Stimulated activated CD4-positive, alpha-beta T cell treated with anti-CD3 and anti-CD28 coated beads, Interleukin-15, amount 100 ng/mL, for 24 hours (primary cell): ENCODE data around the gene PPT1.
A peak's percentile ranks its signal among the peaks of the same experiment; 100 is the strongest.

Experiments
- DNase-seq: peaks from one replicate; pipeline ENCODE4 v3.0.0-alpha.2; 2020

PPT1 gene

GRCh38 chr1:40092241-40092640 is 4.8 kb downstream of the PPT1 start:
- DNase-seq = no peak

DNA sequence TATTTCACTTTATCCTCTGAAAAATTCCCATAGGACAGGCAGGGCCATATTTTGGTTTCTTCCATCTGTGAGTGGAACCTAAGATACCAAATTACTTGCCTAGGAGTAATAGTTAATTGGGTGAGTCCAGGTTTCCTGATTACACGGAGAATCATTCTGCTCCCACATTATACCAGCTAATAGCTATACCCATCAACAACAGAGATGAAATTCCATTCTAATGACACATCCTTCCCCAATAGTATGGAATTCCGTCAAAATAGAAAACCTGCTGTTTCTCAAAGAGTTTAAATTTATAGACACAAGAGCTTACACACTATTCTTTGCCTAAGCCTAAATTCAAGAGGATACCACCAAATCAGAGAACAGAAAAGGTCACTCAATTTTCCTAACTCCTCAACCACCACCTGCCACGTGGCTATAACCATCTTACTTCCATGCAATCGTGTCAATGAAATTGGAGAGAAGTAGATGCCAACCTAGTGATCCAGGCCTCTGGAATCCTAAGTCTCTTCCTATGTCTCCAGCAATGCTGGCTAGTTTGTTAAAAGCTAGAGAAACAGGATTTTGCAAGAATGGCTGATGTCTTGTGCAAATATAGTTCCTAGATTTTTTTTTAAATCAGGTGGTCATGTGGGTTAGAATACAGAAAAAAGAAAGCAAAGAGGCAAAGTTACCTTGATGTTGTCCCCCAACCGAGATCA is 6.2 kb downstream of the PPT1 start:
- DNase-seq = no peak

GRCh38 chr1:40084750-40085149 is 12.3 kb downstream of the PPT1 start:
- DNase-seq = peak; percentile 60

GRCh38 chr1:40081871-40082270 is 15.2 kb downstream of the PPT1 start:
- no peak for DNase-seq

GRCh38 chr1:40079774-40080400 is 17.2 kb downstream of the PPT1 start:
- DNase-seq = no peak

- peak; percentile 53 for DNase-seq
These were observed 18.3 kb downstream of the PPT1 start for GRCh38 chr1:40078512-40079333.

DNA sequence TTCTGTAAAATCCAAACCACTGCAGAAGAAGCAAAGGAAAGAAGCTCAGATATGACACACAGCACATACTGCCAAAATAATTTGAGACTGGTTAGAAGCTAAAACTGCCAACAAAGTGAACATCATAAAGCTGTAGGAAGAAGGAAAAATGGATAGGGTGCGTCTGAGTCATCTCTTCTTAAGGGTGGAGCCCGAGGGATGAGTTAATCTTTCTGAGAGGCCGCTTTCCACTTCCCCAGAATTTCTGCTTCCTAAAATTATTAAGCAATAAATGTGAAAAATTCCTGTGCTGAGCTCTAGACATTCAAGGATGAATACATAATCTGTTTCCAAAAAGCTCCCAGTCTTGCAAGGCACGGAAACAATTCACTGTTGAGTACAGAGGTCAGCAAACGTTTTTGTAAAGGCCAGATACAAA is 20.1 kb downstream of the PPT1 start:
- DNase-seq = no peak

DNA sequence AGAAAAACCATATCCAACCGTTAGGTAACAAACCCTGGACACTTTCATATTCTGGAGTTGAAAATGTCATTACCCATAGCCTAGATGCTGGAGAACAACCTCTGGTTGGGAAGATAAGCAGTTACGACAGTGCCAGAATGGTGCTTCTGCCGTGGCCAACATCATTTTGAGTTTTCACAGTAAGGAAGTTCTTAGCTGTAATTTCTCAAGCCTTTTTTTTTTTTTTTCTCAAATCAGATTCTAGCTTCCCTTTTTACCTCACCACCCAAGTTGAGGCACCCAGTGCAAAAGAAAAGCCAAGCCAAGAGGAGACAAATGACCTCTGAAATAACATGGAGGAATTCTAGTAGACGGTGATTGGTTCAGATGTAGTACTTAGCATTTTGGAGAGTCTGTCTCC is 21.8 kb downstream of the PPT1 start:
- DNase-seq = no peak

DNA sequence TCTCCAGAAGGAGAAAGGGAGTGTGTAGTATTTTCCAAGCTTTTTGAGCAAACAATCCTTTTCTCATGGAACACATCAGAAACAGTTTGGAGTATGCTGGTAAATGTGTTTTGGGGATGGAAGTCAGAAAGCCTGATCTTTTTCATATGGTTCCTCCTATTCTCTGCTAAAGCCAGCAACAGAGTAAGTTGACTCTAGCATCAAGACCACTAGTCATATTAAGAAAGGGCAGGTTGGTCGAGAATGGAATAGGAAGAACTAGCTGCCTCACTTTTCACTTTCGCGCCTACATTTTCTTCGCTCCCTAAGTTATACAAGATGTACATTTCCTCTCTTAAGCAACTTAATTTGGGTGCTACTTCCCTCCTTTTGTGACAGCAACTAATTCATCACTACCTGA is 24.0 kb downstream of the PPT1 start:
- no peak for DNase-seq

DNA sequence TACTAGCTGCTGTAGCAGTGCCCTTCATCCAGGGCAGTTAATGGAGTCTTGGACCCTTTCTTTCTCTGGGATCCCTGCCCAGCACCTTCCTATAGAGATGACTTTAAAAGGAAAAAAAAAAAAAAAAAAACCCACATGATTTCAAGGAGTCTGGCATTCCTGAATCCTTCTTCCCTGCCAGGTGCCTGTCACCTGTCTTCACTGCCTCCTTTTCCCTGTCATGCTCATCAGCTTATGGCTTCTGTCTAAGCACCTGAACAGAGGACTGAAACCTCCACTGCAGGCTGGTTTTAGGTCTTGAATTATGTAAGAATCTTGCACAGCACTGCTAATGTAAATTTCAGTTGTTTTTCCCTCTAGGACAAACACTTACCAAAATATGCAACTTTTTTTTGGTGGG is 24.9 kb downstream of the PPT1 start:
- no peak for DNase-seq

- DNase-seq = no peak
These were observed 29.2 kb downstream of the PPT1 start for GRCh38 chr1:40067851-40068250.

- no peak for DNase-seq
These were observed 30.0 kb downstream of the PPT1 start for GRCh38 chr1:40067023-40067422.

DNA sequence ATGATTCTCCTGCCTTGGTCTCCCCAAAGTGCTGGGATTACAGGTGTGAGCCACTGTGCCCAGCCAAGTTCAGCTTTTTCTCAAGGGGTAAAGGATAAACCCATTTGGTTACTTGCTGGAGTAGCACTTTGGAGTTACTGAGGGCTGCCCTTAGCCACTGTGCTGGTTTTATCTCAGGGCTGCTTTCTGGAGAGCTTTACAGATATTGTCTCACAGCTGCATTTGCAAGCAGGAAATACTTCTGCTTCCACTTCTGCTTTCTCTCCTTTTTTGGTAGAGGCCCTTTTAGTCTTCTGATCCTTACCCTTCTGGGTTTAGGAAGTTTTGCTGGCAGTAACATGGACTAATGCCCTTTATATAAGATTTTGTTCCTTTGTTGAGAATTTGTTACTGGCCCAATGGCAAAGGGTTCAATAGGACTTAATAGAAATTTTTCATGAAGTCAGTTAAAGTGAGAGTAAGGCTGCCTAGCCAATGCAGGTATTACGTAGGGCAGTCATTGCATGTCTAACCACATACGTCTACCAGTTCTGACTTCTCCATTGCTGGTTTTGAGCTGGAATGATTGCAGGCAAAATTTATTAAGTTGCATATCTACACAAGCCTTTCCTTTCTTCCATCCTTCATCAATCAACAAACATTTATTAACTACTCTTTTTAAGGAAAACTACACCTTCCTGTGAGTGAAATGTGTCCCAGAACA is 32.1 kb downstream of the PPT1 start:
- no peak for DNase-seq

DNA sequence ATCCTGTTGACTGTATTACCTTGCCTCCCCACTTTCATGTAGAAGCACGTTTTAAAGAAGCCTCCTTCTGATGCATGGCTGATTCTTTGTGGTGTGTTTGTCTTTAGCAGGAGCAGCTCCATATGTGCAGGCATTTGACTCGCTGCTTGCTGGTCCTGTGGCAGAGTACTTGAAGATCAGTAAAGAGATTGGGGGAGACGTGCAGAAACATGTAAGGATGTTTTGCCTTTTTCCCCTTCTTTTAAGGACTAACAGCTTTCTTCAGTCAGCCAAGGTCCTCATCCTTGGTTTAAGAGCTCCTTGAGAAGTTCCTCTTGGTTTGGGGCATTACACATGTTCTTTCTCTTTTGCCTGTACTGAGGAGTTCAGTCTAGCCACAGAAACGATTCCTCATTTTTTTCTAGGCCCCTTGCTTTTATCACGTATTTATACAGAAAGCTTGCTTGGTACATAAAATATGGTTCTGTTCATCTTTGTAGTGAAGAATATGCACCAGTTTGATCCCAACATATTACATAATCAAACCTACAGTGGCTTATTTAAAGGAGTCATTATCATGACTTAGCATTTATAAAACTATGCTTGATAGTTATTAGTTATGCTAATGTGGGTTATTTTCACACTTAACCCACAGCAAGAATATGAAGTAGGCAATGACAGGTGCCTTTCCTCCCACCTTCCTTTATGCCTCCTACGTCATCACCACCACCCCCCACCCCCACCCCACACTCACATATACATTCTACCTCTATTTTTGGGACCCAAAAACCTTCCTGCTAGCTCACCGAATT is 36.9 kb downstream of the PPT1 start:
- no peak for DNase-seq

DNA sequence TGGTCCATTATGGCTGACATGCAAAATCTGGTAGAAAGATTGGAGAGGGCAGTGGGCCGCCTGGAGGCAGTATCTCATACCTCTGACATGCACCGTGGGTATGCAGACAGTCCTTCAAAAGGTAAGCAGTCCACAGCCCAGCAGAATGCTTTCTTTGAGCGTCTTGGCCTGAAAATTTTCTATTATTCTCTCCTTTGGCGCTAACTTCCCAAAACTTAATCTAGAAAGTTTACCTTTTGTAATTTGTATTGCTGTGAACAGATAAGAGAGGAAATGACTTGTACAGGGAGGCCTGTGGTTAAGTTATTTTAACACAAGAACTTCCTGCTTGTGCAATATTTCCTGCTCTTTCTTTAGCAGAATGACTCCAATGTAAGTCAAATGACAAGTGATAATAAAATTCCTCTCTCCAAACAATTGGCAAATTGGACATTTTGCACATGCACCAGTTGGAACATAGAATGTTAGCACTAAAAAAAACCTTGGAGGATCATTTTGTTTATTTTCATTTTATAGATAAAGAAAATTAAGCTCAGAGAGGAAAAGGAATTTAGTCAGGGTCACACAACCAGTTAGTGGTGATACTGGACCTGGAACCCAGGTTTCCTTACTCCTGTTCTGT is 37.6 kb downstream of the PPT1 start:
- DNase-seq = peak; percentile 28

DNA sequence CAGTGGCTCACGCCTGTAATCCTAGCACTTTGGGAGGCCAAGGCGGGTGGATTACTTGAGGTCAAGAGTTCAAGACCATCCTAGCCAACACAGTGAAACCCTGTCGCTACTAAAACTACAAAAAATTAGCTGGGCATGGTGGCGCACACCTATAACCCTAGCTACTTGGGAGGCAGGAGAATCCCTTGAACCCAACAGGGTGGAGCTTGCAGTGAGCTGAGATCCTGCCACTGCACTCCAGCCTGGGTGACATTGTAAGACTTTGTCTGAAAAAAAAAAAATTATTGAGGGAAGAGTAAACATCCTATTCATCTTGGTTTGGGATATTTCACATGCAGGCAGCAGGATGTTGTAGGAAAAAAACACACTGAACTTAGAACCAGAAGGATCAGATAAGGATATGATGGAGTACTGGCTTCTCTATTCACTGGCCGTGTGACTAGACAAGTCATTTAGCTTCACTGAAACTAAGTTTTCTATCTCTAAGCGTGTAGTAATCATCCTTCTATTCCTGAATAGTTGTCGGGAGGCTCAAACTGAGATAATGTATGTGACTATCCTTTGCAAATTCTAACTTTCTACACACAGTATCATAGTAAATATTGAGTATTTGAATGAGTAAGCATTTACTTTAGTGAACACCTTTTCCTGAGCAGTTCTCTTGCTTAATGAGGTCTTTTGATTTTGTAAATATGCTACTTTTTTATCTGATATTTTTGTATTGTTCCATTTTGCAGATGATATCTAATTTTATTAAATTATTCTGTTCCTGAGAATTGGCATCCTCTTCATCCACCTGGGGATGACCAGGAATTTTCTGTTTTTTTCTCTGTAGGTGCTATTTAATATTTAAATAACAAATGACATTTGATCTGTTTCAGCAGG is 38.4 kb downstream of the PPT1 start:
- no peak for DNase-seq

- no peak for DNase-seq
These were observed 39.0 kb downstream of the PPT1 start for GRCh38 chr1:40058097-40058452.

DNA sequence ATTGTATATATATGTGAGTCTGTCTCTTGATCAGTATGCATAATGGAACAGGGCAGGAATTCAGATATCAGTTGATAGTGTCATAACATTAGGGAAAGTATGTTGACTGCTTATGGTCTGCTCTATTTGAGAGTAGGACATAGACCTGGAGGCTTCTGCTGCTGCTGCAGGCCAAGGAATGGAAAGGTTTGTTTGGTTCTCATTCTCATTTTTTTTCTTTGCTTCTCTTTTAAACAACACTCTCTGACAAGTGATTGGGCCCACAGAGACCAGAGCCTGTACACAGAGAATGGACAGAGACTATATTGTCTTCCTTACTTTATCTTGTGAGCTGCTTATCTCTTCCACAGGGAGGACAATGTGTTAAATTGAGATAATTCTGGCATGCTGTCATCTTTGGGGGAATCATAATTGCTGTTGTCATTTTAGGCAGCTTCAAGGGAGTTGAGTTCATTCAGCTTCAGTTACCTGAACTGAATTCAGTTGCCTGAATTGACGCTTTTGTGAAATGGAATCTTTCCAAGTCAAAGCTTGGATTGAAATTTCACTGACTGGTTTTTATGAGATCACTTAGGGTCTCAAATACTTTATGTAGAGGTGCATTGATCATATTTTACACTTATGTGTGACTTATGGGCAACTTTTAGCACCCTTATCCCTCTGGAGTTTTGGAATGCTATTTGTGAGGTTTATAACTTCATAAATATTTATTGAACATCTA is 39.6 kb downstream of the PPT1 start:
- no peak for DNase-seq

- DNase-seq = no peak
These were observed 40.3 kb downstream of the PPT1 start for GRCh38 chr1:40056519-40057309.
